Activated CD4-positive, alpha-beta T cell treated with anti-CD3 and anti-CD28 coated beads, Interleukin-2, Interleukin-4, amounts not matched to agents 100 ng/mL and 50 ng/mL, durations not matched to agents 16 hours and 8 hours (primary cell): ENCODE results near the gene CEP70.
"Not testable (repeated sequence)": the region's sequence is repeated elsewhere in the genome, so short reads cannot be mapped to it uniquely, and the experiment has no call there.

Source experiments
- DNase-seq: peaks from one replicate; pipeline ENCODE4 v3.0.0-alpha.2; 2020; ENCODE audit warnings: low spot score

CEP70 gene

GRCh38 chr3:138469874-138470273, 124.2 kb downstream of the CEP70 start:
- DNase-seq, result no peak

DNA sequence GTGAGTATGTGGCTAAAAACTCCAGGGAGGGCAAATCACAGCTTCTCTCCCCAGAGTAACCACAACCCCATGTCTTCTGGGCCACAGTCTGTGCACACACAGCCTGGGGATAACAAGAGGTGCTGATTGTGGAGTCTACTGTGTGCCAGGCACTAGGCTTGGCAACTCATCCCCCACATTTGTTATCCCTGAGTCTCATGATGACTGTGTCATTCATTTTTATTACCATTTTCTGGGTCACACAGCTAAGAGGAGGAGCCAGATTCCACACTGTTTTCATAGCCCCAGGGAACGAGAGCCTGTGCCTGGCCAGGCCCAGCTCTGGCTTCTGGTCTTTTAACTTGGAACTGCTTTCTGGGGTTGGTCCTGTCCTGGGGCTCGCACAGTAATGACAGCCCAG, 125.2 kb downstream of the CEP70 start:
- no peak for DNase-seq

GRCh38 chr3:138468451-138468850, 125.6 kb downstream of the CEP70 start:
- DNase-seq, result no peak

- no peak for DNase-seq
Measured at GRCh38 chr3:138467931-138468330, 126.1 kb downstream of the CEP70 start.

GRCh38 chr3:138465925-138466324, 128.1 kb downstream of the CEP70 start:
- DNase-seq, result no peak

GRCh38 chr3:138465451-138465850, 128.6 kb downstream of the CEP70 start:
- DNase-seq, result no peak

DNA sequence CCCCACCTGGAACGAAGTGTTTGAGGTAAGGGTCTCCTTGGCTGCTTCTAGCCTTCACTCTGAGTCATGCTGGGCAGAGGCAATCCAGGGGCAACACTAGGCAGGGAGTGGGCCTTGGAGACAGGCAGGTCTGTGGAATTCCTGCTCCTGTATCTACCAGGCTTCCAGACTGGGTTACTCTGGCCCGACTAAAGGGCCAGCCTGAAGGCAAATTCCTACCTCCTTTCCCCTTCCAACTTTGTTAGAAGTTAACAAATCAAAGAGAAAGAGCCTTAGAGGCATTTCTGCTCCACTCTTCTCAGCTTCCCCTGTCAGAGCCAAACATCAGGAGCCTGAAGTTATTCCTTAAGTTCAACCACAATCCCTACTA, 129.6 kb downstream of the CEP70 start:
- no peak for DNase-seq

GRCh38 chr3:138463724-138464490, 130.2 kb downstream of the CEP70 start:
- DNase-seq, result no peak

GRCh38 chr3:138461896-138462295, 132.2 kb downstream of the CEP70 start:
- no peak for DNase-seq

DNA sequence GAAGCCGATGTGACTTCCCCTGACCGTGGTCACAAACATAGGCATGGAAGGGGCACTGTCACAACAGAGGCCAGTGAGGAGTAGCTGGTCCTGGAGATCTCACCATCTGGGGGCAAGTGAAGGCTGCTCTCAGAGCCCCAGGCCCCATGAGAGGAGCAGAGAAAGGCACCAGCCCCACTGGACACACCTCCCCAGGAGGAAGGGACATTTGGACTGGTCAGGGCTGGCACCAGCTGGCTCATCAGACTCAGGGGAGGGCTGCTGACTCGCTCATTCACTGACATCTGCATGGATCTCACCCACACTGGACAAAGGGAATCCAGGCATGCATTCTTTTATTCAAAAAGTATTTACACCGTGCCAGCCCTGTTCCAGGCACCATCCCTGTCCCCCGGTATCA, 132.8 kb downstream of the CEP70 start:
- no peak for DNase-seq

GRCh38 chr3:138460536-138461205, 133.4 kb downstream of the CEP70 start:
- DNase-seq, result no peak

GRCh38 chr3:138459619-138460535, 134.2 kb downstream of the CEP70 start:
- DNase-seq, result no peak

DNA sequence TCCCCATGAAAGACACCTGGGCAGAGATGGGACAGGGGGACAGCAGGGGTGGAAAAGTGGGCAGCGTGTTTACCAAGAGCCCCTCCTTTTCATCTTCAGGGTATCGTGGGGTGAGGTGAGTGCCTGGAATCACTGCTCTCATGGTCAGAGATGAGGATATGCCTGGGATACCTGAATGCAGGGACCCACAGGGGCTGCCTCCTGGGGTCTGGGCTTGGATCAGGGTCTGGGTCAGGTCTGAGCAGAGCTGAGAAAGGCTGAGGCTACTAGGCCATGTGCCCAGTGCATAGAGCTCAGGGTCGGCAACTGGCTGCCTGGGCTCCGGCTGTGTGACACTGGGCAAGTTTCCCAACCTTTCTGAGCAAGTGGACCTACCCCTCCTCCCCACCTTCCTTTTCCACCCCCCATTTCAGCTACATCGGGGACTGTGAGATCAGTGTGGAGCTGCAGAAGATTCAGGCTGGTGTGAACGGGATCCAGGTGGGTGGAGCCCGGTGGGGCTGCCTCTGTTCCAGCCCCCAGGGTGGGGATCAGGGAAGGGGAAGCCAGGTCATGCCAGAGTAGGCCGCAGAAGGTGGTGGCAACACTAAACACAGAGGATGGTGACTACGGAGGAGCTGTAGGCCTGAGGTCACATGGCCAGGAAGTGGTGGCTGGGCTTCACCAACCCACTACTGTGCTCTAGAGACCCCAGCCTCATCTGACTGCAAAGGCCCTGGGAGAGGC, 135.1 kb downstream of the CEP70 start:
- no peak for DNase-seq

GRCh38 chr3:138457863-138458735, 136.0 kb downstream of the CEP70 start:
- DNase-seq, result no peak

GRCh38 chr3:138456961-138457862, 136.8 kb downstream of the CEP70 start:
- DNase-seq, result no peak

GRCh38 chr3:138455801-138456716, 138.0 kb downstream of the CEP70 start:
- DNase-seq, result no peak

- DNase-seq, result not testable (repeated sequence)
Measured at GRCh38 chr3:138453940-138454339, 140.1 kb downstream of the CEP70 start.

GRCh38 chr3:138452436-138452835, 141.6 kb downstream of the CEP70 start:
- DNase-seq, result no peak
